Hepatocyte (in vitro differentiated cells): Measurements from ENCODE around the gene NFYC.

ENCODE experiments used
- CTCF ChIP-seq: fragments of 200-600 bp; sonication (generic); IDR thresholded peaks from 2 replicates; pipeline ENCODE4 v1.5.1; 2016; ENCODE audit warnings: antibody characterized with exemption, mild to moderate bottlenecking; ENCODE audit not compliant: poor library complexity
- EZH2 ChIP-seq: fragments of 200-600 bp; sonication (generic); IDR thresholded peaks from 2 replicates; pipeline ENCODE4 v1.6.1; 2016; ENCODE audit warnings: antibody characterized with exemption, mild to moderate bottlenecking, borderline replicate concordance
- EZH2phosphoT487 ChIP-seq: fragments of 200-600 bp; sonication (generic); IDR thresholded peaks from one replicate; pipeline ENCODE4 v1.6.1; 2018; ENCODE audit warnings: antibody characterized with exemption, mild to moderate bottlenecking, low read depth, moderate library complexity; ENCODE audit not compliant: unreplicated experiment, severe bottlenecking

GRCh38 chr1:40742363-40743061 is 51.0 kb downstream of the NFYC start:
- TF ChIP-seq CTCF (no peak), EZH2phosphoT487 (no peak), EZH2 (no peak)
